ENCODE measurements around the gene MC3R. TPM values are rescaled to one million over a fixed set of nuclear protein-coding genes. Genes with fewer than 3 reads are reported as not detected.

The MC3R gene
- total and polyA plus RNA-seq, 2 of the 4 experiments (the other 2 are of a cell fraction) = not detected

DNA sequence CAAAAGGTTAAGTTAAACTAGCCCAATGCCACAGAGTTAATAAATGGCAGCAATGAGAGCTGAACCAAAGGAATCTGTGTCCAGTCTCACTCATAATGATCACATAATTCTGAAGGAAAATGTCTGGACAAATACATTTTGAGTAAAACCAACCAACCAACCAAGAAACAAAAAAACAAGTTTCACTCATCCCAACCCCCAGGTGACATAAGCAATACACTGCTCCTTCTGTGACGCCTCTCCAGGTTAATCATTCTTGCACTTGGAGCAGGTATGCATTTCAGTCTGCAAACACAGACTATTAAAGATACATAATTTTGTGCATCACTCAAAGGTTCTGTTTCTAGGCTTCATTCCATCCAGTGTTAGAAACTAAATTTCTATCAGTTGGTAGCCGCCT lies 35.2 kb upstream of the MC3R start:
- dilution Hi-C loops (cut with HindIII; ENCODE audit: low sequenced_read_pairs, unreplicated experiment) = no loop called here
- no peak overlapping the region for H2AK5ac ChIP-seq (ENCODE audit: low read depth, low read length)

More for the DNA sequence above, 35.2 kb upstream of the MC3R start:
- Histone ChIP-seq H3K4ac (ENCODE audit: low read depth, low read length) (no peak overlapping the region), H3K36me3 (ENCODE audit: control insufficient read depth, insufficient read depth, low read length) (no peaks in the 10 kb centered on the region), H2AFZ (replicated peaks; ENCODE audit: low read length, poor library complexity) (no peak overlapping the region), H3K18ac (ENCODE audit: low read depth, low read length) (no peak overlapping the region), H3K14ac (replicated peaks; ENCODE audit: low read depth, low read length) (no peak overlapping the region), H3K9me1 (ENCODE audit: insufficient read depth, low read length) (no peaks in the 10 kb centered on the region), H3K9ac (ENCODE audit: low read depth, low read length) (no peak overlapping the region), H4K20me1 (ENCODE audit: insufficient read depth, low read length) (no peaks in the 10 kb centered on the region), H2AK9ac (replicated peaks; ENCODE audit: low read depth, low read length, poor library complexity) (no peak overlapping the region), H4K5ac (ENCODE audit: low read depth, low read length) (no peak overlapping the region), H3K27ac (ENCODE audit: insufficient read depth, low read length) (no peak overlapping the region), H2BK5ac (ENCODE audit: low read depth, low read length, poor library complexity, severe bottlenecking) (no peak overlapping the region), H3K9me3 (ENCODE audit: control insufficient read depth, insufficient read depth, low read length) (peaks cover 6% of the 10 kb centered on the region; the same call in 1 of the 2 replicates), H4K8ac (ENCODE audit: low read depth in 2 of 2, low read length in 2 of 2) (no peak overlapping the region), H3K4me1 (ENCODE audit: control insufficient read depth, insufficient read depth, low read length) (no peaks in the 10 kb centered on the region), H2BK15ac (ENCODE audit: low read depth, low read length) (no peak overlapping the region), H3K56ac (ENCODE audit: extremely low read depth, insufficient read depth, low read length) (no peak overlapping the region), H2BK20ac (ENCODE audit: low read depth, low read length) (no peak overlapping the region), H3K23ac (ENCODE audit: low read depth, low read length) (no peak overlapping the region), H3K27me3 (ENCODE audit: control insufficient read depth, insufficient read depth, low read length) (no peaks in the 10 kb centered on the region), H2BK120ac (ENCODE audit: low read depth, low read length) (no peak overlapping the region), H4K91ac (ENCODE audit: insufficient read depth, low read depth, low read length) (no peak overlapping the region), H3K4me2 (ENCODE audit: low read depth, low read length) (no peak overlapping the region), H3K4me3 (ENCODE audit: insufficient read depth, low read depth, low read length) (no peak overlapping the region), H3K79me1 (ENCODE audit: low read depth in 1 of 2, low read length in 2 of 2) (no peaks in the 10 kb centered on the region)
- ChIA-PET CTCF (no interaction called here), POLR2A (ENCODE audit: unreplicated experiment) (no interaction called here)
- in situ Hi-C loops (cut with MboI; ENCODE audit: low sequenced_read_pairs) = no loop called here
- intact Hi-C loops (cut with micrococcal nuclease) = no loop called here
- no peak for ATAC-seq (ENCODE audit: low read depth)
- BruUV-seq (replicated peaks) = no TSS peak
- no peak for DNase-seq
- no CpG with 5 or more reads among the region's 2 CpGs for WGBS, 2 experiments (ENCODE audit: extremely low coverage in 2 of 2, insufficient read length in 1 of 2)
- no peak for TF ChIP-seq MAZ (IDR thresholded peaks at IDR 0.05; ENCODE audit: borderline replicate concordance, low read depth, low read length)
- TF ChIP-seq, protein P1, sequence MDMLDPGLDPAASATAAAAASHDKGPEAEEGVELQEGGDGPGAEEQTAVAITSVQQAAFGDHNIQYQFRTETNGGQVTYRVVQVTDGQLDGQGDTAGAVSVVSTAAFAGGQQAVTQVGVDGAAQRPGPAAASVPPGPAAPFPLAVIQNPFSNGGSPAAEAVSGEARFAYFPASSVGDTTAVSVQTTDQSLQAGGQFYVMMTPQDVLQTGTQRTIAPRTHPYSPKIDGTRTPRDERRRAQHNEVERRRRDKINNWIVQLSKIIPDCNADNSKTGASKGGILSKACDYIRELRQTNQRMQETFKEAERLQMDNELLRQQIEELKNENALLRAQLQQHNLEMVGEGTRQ (IDR thresholded peaks at IDR 0.05; ENCODE audit: low read depth, low read length) = no peak
- no peak for TF ChIP-seq MAFK (IDR thresholded peaks at IDR 0.05; ENCODE audit: low read depth, low read length)
- TF ChIP-seq RAD21 (IDR thresholded peaks at IDR 0.05; ENCODE audit: low read length) = no peak
- TF ChIP-seq, protein P2, sequence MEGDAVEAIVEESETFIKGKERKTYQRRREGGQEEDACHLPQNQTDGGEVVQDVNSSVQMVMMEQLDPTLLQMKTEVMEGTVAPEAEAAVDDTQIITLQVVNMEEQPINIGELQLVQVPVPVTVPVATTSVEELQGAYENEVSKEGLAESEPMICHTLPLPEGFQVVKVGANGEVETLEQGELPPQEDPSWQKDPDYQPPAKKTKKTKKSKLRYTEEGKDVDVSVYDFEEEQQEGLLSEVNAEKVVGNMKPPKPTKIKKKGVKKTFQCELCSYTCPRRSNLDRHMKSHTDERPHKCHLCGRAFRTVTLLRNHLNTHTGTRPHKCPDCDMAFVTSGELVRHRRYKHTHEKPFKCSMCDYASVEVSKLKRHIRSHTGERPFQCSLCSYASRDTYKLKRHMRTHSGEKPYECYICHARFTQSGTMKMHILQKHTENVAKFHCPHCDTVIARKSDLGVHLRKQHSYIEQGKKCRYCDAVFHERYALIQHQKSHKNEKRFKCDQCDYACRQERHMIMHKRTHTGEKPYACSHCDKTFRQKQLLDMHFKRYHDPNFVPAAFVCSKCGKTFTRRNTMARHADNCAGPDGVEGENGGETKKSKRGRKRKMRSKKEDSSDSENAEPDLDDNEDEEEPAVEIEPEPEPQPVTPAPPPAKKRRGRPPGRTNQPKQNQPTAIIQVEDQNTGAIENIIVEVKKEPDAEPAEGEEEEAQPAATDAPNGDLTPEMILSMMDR (conservative IDR thresholded peaks at IDR 0.05; ENCODE audit: low read depth, low read length) = no peak
- no peak for TF ChIP-seq CEBPB (IDR thresholded peaks at IDR 0.05; ENCODE audit: low read depth, low read length)
- TF ChIP-seq MXI1 (IDR thresholded peaks at IDR 0.05; ENCODE audit: borderline replicate concordance, low read depth, low read length) = no peak
- no peak for TF ChIP-seq CHD1 (IDR thresholded peaks at IDR 0.05; ENCODE audit: low read depth, low read length)
- no peak for TF ChIP-seq RFX5 (IDR thresholded peaks at IDR 0.05; ENCODE audit: low read depth, low read length)
- TF ChIP-seq, protein P3, sequence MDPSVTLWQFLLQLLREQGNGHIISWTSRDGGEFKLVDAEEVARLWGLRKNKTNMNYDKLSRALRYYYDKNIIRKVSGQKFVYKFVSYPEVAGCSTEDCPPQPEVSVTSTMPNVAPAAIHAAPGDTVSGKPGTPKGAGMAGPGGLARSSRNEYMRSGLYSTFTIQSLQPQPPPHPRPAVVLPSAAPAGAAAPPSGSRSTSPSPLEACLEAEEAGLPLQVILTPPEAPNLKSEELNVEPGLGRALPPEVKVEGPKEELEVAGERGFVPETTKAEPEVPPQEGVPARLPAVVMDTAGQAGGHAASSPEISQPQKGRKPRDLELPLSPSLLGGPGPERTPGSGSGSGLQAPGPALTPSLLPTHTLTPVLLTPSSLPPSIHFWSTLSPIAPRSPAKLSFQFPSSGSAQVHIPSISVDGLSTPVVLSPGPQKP (IDR thresholded peaks at IDR 0.05; ENCODE audit: borderline replicate concordance, low read depth, low read length) = no peak
- no peak for TF ChIP-seq FOS (IDR thresholded peaks at IDR 0.05; ENCODE audit: low read depth, low read length)
- TF ChIP-seq SMC3 (IDR thresholded peaks at IDR 0.05; ENCODE audit: low read depth, low read length) = no peak
- TF ChIP-seq BHLHE40 (IDR thresholded peaks at IDR 0.05; ENCODE audit: low read depth, low read length) = no peak
- no peak for TF ChIP-seq RCOR1 (IDR thresholded peaks at IDR 0.05; ENCODE audit: insufficient replicate concordance, low read length)
- TF ChIP-seq NFE2L2 (IDR thresholded peaks at IDR 0.05; ENCODE audit: low read depth, low read length) = no peak
- no peak for TF ChIP-seq POLR2A (IDR thresholded peaks at IDR 0.05; ENCODE audit: low read depth, low read length)

Data from IMR-90 (cell line).